Stimulated activated CD8-positive, alpha-beta memory T cell treated with anti-CD3 and anti-CD28 coated beads, Interleukin-15, amount 100 ng/mL, for 48 hours (primary cell): ENCODE data around the gene HTR1D.
"Not testable (repeated sequence)": the region's sequence is repeated elsewhere in the genome, so short reads cannot be mapped to it uniquely, and the experiment has no call there.

Source experiments
- DNase-seq, 2 donors: peaks; one replicate each; pipeline ENCODE4 v3.0.0-alpha.2; 2020; ENCODE audit warnings: low read depth in 2 of 2

HTR1D gene

DNA sequence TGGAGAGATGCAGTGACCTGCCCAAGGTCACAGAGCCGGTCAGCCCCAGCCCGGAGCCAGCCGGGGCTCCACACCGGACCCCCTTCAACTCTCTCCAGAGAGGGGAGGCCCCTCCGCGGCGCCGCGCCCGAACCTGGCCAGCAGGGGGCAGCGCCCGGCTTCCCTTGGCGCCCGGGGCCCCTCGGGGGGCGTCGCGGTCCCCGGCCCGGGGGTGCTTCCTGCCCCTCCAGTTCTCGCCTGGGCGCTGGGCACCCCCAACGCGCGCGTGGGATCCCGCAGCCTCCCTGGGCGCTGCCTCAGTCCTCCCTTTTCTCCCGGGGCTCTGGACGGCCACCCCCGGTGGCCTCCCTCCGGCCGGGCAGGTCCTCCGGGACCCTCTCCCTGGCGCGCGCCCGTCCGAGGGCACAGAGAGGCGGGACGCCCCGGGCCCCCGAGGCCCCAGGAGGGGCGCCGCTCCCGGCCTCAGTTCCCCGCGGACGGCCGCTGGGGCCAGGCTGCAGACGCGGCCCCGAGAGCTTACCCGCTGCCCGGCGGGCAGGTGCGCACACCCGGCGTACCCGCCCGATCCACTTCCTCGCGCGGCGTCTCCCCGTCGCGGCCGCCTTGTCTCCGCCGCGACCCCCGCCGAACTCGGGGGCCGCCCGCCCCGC, 406 bp downstream of the HTR1D start:
- DNase-seq: peak in 1 of 2 donors; percentile 9

- DNase-seq: no peak
Observed at GRCh38 chr1:23215751-23216449, 1.4 kb downstream of the HTR1D start.

- DNase-seq: no peak
Observed at GRCh38 chr1:23215291-23215690, 2.0 kb downstream of the HTR1D start.

DNA sequence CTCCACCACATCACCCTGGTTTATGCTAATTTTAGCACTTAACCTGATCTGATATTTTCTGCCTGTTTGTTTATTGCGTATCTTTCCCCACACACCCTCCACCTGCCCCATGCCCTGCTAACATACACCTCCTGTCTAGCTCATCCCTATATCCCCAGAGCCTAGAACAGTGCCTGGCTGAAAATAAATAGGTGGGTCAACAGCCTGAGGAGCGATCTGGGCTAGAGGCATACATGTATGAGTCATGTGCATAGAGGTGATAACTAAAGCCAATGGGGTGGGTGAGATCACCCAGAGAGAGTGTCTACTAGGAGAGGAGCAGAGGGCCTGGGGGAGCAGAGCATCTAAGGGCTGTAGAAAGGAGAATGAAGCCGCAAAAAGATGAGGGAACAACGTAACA, 2.7 kb downstream of the HTR1D start:
- no peak for DNase-seq

- DNase-seq: no peak
Observed at GRCh38 chr1:23211955-23212354, 5.3 kb downstream of the HTR1D start.

- DNase-seq: no peak
Observed at GRCh38 chr1:23210963-23211362, 6.3 kb downstream of the HTR1D start.

DNA sequence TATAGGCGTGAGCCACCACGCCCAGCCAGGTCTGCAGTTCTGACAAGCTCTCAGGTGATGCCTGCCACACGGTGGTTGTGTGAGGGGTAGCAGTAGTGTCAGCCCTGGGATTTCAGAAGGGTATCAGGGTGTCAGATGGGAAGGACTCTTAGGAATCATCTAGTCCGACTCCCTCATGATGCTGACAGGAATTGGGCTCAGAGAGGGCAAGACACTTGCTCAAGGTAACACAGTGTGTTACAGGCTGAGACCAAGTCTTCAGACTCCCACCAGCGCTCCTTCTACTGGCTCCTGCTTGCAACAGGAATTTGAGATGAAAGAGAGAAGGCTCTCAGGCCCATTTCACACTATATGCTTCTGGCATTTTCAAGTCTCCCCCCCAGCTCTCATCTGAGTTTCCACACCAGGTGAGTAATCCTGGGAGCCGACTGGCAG, 6.9 kb downstream of the HTR1D start:
- no peak for DNase-seq

GRCh38 chr1:23209770-23210169, 7.5 kb downstream of the HTR1D start:
- DNase-seq: no peak

- no peak for DNase-seq
Observed at GRCh38 chr1:23208527-23208926, 8.8 kb downstream of the HTR1D start.

GRCh38 chr1:23207733-23208132, 9.6 kb downstream of the HTR1D start:
- DNase-seq: not testable (repeated sequence)

DNA sequence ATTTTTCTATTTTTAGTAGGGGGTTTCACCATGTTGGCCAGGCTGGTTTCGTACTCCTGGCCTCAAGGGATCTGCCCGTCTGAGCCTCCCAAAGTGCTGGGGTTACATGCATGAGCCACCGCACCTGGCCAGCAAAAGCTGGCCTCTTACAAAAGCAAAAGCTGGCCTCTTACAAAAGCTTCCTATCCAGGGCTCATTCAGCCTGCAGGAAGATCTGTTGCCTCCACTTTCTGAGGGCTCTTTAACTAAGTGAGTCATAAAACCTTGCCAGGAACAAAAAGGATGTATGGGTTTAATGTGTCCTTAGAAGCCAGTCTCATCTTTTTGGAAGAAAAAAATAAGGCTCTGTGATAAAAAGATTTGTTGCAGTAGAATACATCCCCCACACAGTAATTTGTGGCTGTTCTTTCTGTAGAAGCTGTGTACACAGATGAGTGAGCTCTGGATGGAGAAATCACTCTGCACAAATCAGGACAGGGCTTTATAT, 15.0 kb downstream of the HTR1D start:
- DNase-seq: no peak

GRCh38 chr1:23200883-23201282, 16.4 kb downstream of the HTR1D start:
- DNase-seq: no peak

DNA sequence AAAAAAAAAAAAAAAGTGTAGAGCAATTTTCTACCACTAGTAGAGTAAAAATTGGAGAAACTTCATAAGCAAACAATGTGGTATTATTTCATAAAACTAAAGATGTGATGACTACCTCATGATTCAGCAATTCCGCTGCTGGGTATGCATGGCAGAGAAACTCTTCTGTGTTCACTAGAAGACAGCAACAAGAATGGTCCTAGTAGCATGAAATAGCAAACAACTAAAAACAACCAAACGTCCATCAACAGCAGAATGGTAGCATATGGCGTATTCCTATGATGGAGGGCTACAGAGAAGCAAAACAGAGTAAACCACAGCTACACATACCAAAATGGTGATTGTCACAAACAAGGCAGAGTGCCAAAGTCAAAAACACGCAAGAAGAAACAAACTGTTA, 18.9 kb downstream of the HTR1D start:
- no peak for DNase-seq

DNA sequence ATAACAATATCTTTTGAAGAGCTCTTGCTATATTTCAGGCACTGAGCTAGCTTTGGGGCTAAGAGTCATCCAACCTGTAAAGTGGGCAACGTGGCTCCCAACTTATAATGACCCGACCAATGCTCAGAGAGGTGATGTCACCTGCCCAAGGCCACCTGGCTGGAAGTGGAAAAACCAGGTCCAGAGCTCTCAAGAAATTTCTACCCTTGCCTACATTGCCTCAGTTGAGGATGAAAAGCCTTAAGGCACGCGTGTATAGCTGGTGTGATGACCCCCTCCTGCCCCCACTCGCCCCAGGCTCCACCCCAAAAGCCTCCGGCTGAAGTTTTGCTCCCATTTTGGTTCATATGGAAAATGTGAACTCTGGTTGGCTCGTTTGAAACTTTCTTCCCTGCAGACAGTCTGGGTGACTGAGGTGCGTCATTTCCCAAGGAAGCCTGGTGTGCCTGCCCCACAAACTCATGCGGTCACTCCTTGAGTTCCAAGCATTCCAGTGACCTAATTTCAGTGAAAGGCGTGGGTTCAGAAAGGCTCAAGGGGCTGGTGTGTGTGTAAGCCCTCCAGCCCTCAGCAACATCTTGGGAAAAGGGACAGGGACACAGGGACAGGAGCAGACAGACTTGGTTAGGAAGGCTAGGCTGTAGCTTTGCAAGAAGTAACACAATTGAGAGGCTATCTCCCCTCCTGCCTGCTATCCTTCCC, 20.5 kb downstream of the HTR1D start:
- DNase-seq: no peak

DNA sequence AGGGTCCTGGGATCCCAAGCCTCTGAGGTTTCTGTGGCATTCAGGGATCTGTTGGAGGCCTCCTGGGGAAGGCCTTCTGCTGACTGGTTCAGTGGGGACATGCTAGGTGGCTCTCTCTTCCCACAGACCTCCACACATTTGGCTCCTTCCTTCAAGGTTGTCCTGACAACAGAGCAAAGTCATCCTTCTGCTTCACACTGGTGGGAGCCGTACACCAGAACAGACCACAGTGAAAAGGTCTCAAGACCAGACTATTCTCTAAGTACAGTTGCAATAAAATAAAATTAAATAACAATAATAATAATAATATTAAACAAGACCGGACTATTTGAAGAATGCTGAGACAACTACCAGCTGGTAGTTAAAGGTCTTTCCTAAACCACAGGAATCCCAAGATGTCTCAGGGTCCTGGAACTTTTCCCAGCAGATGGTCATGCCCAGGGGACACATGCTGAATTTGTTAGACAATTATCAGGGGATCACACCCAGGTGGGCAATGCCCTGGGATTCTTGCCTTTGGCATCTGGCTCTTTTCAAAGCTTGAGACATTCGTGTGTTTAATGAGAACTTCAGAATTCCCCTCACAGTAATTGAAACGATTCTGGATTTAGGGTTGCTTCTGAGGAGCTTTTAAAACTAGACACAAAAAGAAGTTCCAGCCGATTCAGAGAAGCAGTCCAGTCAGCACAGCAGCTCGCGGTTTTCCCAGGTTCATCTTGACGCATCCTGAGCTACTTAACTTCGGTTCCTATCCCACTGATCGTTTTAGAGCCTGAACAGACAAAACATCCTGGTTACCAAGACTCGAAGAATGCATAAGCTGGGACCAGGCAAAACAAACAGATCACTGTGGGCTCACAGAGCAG, 22.9 kb downstream of the HTR1D start:
- no peak for DNase-seq

GRCh38 chr1:23193391-23194118, 23.7 kb downstream of the HTR1D start:
- no peak for DNase-seq

DNA sequence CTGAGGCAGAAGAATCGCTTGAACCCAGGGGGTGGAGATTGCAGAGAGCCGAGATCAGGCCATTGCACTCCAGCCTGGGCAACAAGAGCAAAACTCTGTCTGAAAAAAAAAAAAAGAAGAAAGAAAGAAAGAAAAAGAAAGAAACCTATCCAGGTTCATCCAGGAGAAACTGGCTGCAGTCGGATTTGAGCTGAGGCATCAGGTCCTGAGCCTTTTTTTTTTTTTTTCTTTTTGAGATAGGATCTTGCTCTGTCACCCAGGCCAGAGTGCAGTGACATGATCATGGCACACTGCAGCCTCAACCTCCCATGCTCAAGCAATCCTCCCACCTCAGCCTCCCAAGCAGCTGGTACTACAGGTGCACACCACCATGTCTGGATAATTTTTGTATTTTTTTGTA, 26.1 kb downstream of the HTR1D start:
- DNase-seq: no peak

DNA sequence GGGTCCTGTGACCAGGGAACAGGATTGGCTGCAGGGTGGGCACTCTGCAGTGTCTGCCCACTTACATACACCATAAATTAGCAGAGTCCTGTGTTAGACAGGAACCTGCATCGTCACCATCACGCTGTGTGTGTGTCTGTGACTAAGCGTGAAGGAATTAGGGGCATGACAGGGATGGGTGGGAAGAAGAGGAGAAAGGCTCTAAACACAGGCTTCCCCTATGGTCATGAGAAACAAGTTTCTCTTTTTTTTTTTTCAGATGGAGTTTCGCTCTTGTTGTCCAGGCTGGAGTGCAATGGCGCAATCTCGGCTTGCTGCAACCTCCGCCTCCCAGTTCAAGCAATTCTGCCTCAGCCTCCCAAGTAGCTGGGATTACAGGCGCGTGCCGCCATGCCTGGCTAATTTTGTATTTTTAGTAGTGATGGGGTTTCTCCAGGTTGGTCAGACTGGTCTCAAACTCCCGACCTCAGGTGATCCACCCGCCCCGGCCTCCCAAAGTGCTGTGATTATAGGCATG, 28.3 kb downstream of the HTR1D start:
- DNase-seq: not testable (repeated sequence)

- DNase-seq: no peak
Observed at GRCh38 chr1:23188434-23188884, 28.8 kb downstream of the HTR1D start.

DNA sequence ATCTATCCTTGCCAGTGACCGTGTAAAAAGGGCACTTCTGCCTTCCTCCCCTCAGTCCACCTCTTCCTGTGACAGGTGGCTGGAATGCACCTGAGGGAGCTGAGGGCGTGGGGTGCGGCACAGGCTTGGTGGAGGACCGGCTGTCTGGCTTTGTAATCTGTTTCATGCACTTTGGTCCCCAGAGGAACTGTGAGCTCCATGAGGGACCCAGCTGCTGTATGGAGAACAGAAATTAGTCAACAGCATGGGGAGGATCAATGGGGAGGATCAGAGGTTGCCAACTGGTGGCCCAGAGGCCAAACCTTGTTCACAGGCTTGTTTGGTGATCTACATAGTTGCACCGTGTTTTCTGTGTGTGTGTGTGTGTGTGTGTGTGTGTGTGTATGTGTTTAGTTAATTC, 29.7 kb downstream of the HTR1D start:
- DNase-seq: no peak

- no peak for DNase-seq
Observed at GRCh38 chr1:23185381-23185780, 31.9 kb downstream of the HTR1D start.
